Measurements from ENCODE around the gene GRK2. TPM values are rescaled to one million over a fixed set of nuclear protein-coding genes. Genes with fewer than 3 reads are reported as not detected.

Gene GRK2
- total RNA-seq, 1 experiment from 2014 or later, result 48.1 TPM

GRCh38 chr11:67261946-67262681, 4.2 kb upstream of the GRK2 start:
- H3K4me1 Mint-ChIP-seq (ENCODE audit: insufficient read depth, unreplicated experiment), result peaks cover 26% of the 10 kb centered on the region
- H3K4me3 Mint-ChIP-seq (ENCODE audit: unreplicated experiment), result peak overlapping the region; percentile 47
- POLR2A ChIA-PET, result interaction anchor here (0.8 to 5.1 kb wide), 20 partner anchors 9 to 209 kb away, joined by 3 to 93 read pairs (median 4); partner anchors contain the start of genes ANKRD13D, POLD4 and SSH3
- H3K9me3 Mint-ChIP-seq (ENCODE audit: unreplicated experiment), result no peaks in the 10 kb centered on the region
- TF ChIP-seq CTCF (IDR thresholded peaks at IDR 0.05; ENCODE audit: unreplicated experiment), result no peak
- CTCF ChIA-PET, result interaction anchor here (0.6 to 4.9 kb wide), 28 partner anchors 8 to 221 kb away, joined by 3 to 104 read pairs (median 5); partner anchors contain the start of genes AIP, ANKRD13D and SSH3
- BruUV-seq (replicated peaks), result no TSS peak
- H3K27ac Mint-ChIP-seq (ENCODE audit: low read depth, unreplicated experiment), result peak overlapping the region; percentile 72
- peaks cover 20% of the 10 kb centered on the region for H3K36me3 Mint-ChIP-seq (ENCODE audit: insufficient read depth, unreplicated experiment)
- no peaks in the 10 kb centered on the region for H3K27me3 Mint-ChIP-seq (ENCODE audit: insufficient read depth, unreplicated experiment)
- intact Hi-C loops (cut with micrococcal nuclease), result loop anchor here (2.0 kb wide), 1 partner anchor 207 kb away; no protein-coding TSS in a partner anchor
- no peak for DNase-seq (ENCODE audit: unreplicated experiment)

- peak; percentile 94 for DNase-seq (ENCODE audit: unreplicated experiment)
- no TSS peak for BruUV-seq (replicated peaks)
- Mint-ChIP-seq H3K4me1 (ENCODE audit: insufficient read depth, unreplicated experiment) (peaks cover 26% of the 10 kb centered on the region), H3K9me3 (ENCODE audit: unreplicated experiment) (no peaks in the 10 kb centered on the region), H3K36me3 (ENCODE audit: insufficient read depth, unreplicated experiment) (peaks cover 11% of the 10 kb centered on the region), H3K4me3 (ENCODE audit: unreplicated experiment) (peak overlapping the region; percentile 45), H3K27ac (ENCODE audit: low read depth, unreplicated experiment) (peak overlapping the region; percentile 72), H3K27me3 (ENCODE audit: insufficient read depth, unreplicated experiment) (no peaks in the 10 kb centered on the region)
- intact Hi-C loops (cut with micrococcal nuclease), result loop anchor here (1.0 to 2.0 kb wide), 3 partner anchors 54 to 208 kb away; no protein-coding TSS in a partner anchor
- POLR2A ChIA-PET, result interaction anchor here (0.6 to 5.1 kb wide), 21 partner anchors 10 to 210 kb away, joined by 3 to 93 read pairs (median 4); partner anchors contain the start of genes ANKRD13D, POLD4 and SSH3
- CTCF ChIA-PET, result interaction anchor here (0.5 to 4.9 kb wide), 40 partner anchors 9 to 1493 kb away, joined by 3 to 104 read pairs (median 4); partner anchors contain the start of gene SSH3
- TF ChIP-seq CTCF (IDR thresholded peaks at IDR 0.05; ENCODE audit: unreplicated experiment), result peak; percentile 53
These were observed 3.3 kb upstream of the GRK2 start for GRCh38 chr11:67262731-67263675.

- Mint-ChIP-seq H3K27me3 (ENCODE audit: insufficient read depth, unreplicated experiment) (no peaks in the 10 kb centered on the region), H3K4me3 (ENCODE audit: unreplicated experiment) (no peak overlapping the region), H3K27ac (ENCODE audit: low read depth, unreplicated experiment) (peak overlapping the region; percentile 21), H3K4me1 (ENCODE audit: insufficient read depth, unreplicated experiment) (peaks cover 26% of the 10 kb centered on the region), H3K9me3 (ENCODE audit: unreplicated experiment) (no peaks in the 10 kb centered on the region), H3K36me3 (ENCODE audit: insufficient read depth, unreplicated experiment) (peaks cover 6% of the 10 kb centered on the region)
- CTCF ChIA-PET, result interaction anchor here (0.7 to 4.9 kb wide), 8 partner anchors 10 to 118 kb away, joined by 3 to 104 read pairs (median 10); no protein-coding TSS in a partner anchor
- no peak for DNase-seq (ENCODE audit: unreplicated experiment)
- intact Hi-C loops (cut with micrococcal nuclease), result no loop called here
- no peak for TF ChIP-seq CTCF (IDR thresholded peaks at IDR 0.05; ENCODE audit: unreplicated experiment)
- POLR2A ChIA-PET, result interaction anchor here (0.6 to 5.1 kb wide), 8 partner anchors 11 to 209 kb away, joined by 3 to 93 read pairs (median 4); no protein-coding TSS in a partner anchor
- no TSS peak for BruUV-seq (replicated peaks)
These were observed 2.0 kb upstream of the GRK2 start for GRCh38 chr11:67264260-67264659.

Measured in MCF 10A (cell line).